Muscle of leg (tissue), 11 donors: ENCODE measurements around the gene MROH9. TPM values are rescaled to one million over a fixed set of nuclear protein-coding genes. Genes with fewer than 3 reads are reported as not detected.

ENCODE experiments used
- DNase-seq: peaks from one replicate; pipeline ENCODE4 v3.0.0; 2013
- H3K27ac ChIP-seq: one replicate; pipeline ENCODE4 v1.5.1; 2013; ENCODE audit warnings: mild to moderate bottlenecking, low read length, control low read depth
- H3K27me3 ChIP-seq: one replicate; pipeline ENCODE4 v1.6.1; 2013; ENCODE audit warnings: low read length; ENCODE audit not compliant: control insufficient read depth, insufficient read depth
- H3K36me3 ChIP-seq: one replicate; pipeline ENCODE4 v1.6.1; 2013; ENCODE audit warnings: low read length; ENCODE audit not compliant: control insufficient read depth, insufficient read depth
- H3K4me1 ChIP-seq: one replicate; pipeline ENCODE4 v1.6.1; 2013; ENCODE audit warnings: low read length; ENCODE audit not compliant: control insufficient read depth, insufficient read depth
- H3K4me3 ChIP-seq: one replicate; pipeline ENCODE4 v1.5.1; 2013; ENCODE audit warnings: low read length, control low read depth
- H3K9me3 ChIP-seq: replicated peaks from 2 replicates; pipeline ENCODE4 v1.6.1; 2013; ENCODE audit warnings: low read depth, low read length; ENCODE audit not compliant: control insufficient read depth
- WGBS: methylation state at CpG from one replicate; pipeline ENCODE4 v1.1.5; 2013; ENCODE audit warnings: missing lambda C conversion rate; ENCODE audit not compliant: insufficient coverage; 5-methylcytosine and 5-hydroxymethylcytosine counted together
- polyA plus RNA-seq, 8 donors: library from polyadenylated mRNA; unstranded; fragments of 120-200 nt; gene quantifications; one replicate each; pipeline versions ENCODE4 v1.2.1 to v1.2.3, GENCODE V29; 2013; ENCODE audit warnings: inconsistent platforms in 1 of 8, low replicate concordance in 1 of 8; ENCODE audit not compliant: insufficient read length in 8 of 8, insufficient read depth in 1 of 8
- total RNA-seq: library from RNA; stranded (reverse); fragments of 120-200 nt; gene quantifications from one replicate; pipeline ENCODE4 v1.2.4, GENCODE V29; 2013

MROH9 gene
- total and polyA plus RNA-seq, 9 donors, result 0.04 to 0.09 (median 0.07) TPM; not detected in 3

DNA sequence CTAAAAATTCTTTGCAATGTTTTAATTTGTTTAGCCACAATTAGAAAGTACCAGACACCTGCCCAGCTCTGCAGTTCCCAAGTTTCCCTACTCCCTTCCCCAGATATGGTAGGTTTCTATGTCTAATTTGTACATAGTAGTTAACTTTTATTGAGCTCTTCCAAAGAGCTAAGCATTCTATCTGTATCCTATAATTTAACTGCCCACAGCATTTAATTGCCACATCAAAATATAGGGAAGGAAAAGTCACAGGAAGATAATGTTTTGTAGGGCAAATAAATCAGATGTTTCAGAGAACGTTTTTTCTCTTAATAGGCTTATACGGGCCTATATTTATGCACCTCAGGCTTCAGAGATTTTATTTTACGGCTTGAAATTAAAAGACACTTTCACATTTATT is 139.7 kb downstream of the MROH9 start:
- no peaks in the 10 kb centered on the region for H3K36me3 ChIP-seq
- WGBS, result no CpG with 5 or more reads among the region's 3 CpGs
- H3K4me1 ChIP-seq, result no peaks in the 10 kb centered on the region
- no peak overlapping the region for H3K4me3 ChIP-seq
- H3K27me3 ChIP-seq, result no peaks in the 10 kb centered on the region
- DNase-seq, result no peak
- H3K27ac ChIP-seq, result no peak overlapping the region
- no peaks in the 10 kb centered on the region for H3K9me3 ChIP-seq

DNA sequence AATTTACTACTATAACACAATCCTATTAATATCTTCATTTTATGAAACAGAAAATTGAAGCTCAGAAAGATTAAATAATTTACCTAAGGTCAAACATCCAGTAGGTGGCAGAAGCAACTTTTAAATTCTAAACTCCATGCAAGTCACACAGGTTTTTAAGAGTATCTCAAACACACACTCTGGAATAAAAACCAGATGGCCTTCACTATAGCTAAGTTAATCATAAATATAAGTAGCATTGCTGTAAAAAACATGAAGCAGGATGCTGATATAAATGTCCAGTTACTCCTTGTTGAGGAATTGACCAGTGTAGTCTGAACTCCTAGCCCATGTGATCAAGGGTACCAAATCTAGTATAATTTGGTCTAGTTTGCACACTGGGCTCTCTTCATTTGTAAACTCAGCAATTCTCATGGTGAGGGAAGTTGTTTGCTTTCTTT is 146.0 kb downstream of the MROH9 start:
- peaks cover 2% of the 10 kb centered on the region for H3K4me1 ChIP-seq
- peak; percentile 83 for DNase-seq
- no peaks in the 10 kb centered on the region for H3K36me3 ChIP-seq
- H3K27ac ChIP-seq, result peak overlapping the region; percentile 72
- no peaks in the 10 kb centered on the region for H3K9me3 ChIP-seq
- no peaks in the 10 kb centered on the region for H3K27me3 ChIP-seq
- H3K4me3 ChIP-seq, result no peak overlapping the region

DNA sequence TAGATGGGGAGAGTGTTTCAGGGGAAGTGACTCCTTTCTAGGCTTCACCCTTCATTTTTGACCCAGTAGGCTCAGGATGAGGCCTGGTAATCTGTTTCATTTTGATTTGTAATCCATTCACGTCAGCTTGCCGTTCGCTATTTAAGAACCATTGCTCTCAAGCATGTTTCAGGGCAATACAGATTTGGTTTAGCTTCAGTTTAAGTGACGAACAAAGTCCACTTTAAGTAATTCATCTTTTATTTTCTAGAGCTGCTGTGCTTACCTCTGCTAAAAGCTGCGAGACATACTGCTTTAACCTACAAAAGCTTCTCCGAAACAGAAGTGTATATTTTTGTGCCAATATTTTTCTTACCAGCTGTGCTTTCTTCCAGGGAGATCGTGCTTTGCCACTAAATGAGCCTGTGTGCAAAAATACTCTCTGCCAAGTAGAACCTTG is 146.4 kb downstream of the MROH9 start:
- no peaks in the 10 kb centered on the region for H3K36me3 ChIP-seq
- peaks cover 2% of the 10 kb centered on the region for H3K4me1 ChIP-seq
- peak overlapping the region; percentile 72 for H3K27ac ChIP-seq
- H3K27me3 ChIP-seq, result no peaks in the 10 kb centered on the region
- H3K4me3 ChIP-seq, result no peak overlapping the region
- 47% methylated on average over 2 of the region's 7 CpGs for WGBS
- DNase-seq, result peak; percentile 40
- H3K9me3 ChIP-seq, result no peaks in the 10 kb centered on the region

DNA sequence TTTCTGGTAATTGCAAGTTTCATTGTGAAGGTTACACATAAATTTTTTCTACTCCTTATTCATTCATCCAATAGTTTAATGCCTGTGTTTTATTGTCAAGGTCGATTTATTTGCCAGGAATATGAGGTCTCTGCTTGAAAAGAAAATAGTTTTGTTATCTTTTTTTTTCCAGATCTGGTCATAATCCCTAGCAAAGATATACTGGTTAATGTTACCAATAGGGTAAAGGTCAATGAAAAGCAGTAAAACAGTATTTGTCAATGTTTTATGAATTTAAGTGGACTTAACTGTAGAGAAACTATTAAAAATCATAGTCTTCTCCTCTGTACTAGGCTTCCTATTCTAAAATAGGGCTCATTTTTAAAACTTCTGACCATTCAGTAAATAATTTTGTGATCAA is 147.3 kb downstream of the MROH9 start:
- Histone ChIP-seq H3K4me1 (peaks cover 2% of the 10 kb centered on the region), H3K27ac (no peak overlapping the region)
- no peak for DNase-seq

DNA sequence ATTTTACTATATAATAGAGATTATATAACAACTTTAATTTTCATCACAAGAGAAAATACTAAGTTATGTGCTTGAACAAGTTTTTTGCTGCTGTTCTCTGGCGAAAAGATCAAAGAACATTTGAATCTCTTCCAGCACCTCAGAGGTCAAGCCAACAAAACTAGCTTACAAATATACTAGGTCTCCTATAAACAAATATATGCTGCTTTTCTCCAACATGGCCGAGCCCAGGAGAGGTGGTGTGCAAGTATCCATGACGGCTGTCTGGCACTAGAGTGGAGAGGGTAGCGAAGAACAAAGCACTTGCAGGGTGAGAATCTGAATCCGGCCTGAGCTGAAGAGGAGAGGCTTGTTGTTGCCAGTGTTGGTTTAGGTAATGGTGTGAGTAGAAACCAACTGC is 147.9 kb downstream of the MROH9 start:
- 93% methylated on average over 3 of the region's 5 CpGs for WGBS
- no peaks in the 10 kb centered on the region for H3K36me3 ChIP-seq
- no peak overlapping the region for H3K27ac ChIP-seq
- no peaks in the 10 kb centered on the region for H3K27me3 ChIP-seq
- no peaks in the 10 kb centered on the region for H3K9me3 ChIP-seq
- peaks cover 2% of the 10 kb centered on the region for H3K4me1 ChIP-seq
- no peak overlapping the region for H3K4me3 ChIP-seq
- peak; percentile 20 for DNase-seq

More for the DNA sequence above, 147.3 kb downstream of the MROH9 start:
- Histone ChIP-seq H3K36me3 (no peaks in the 10 kb centered on the region), H3K9me3 (no peaks in the 10 kb centered on the region), H3K27me3 (no peaks in the 10 kb centered on the region), H3K4me3 (no peak overlapping the region)
- no CpG with 5 or more reads among the region's 1 CpG for WGBS

DNA sequence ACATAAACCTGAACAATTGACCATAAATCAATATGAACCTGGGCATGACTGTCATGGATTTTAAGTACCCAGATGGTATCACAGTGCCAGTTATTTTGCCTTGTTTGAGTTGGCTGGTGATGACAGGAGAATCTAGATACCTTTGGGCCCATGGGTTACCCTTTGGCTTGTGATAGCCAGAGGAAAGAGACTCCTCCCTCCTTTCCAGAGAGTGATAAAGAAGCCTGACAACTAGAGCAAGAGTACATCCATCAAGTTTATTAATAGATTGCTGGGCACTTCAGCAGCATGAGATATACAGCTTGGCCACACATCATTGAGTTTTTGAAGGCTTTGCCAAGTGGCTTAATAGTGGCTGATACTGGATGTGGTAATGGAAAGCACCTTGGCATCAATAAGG is 148.8 kb downstream of the MROH9 start:
- no peaks in the 10 kb centered on the region for H3K36me3 ChIP-seq
- no peak overlapping the region for H3K27ac ChIP-seq
- no peaks in the 10 kb centered on the region for H3K9me3 ChIP-seq
- H3K4me3 ChIP-seq, result no peak overlapping the region
- DNase-seq, result no peak
- H3K27me3 ChIP-seq, result no peaks in the 10 kb centered on the region
- H3K4me1 ChIP-seq, result peaks cover 2% of the 10 kb centered on the region

DNA sequence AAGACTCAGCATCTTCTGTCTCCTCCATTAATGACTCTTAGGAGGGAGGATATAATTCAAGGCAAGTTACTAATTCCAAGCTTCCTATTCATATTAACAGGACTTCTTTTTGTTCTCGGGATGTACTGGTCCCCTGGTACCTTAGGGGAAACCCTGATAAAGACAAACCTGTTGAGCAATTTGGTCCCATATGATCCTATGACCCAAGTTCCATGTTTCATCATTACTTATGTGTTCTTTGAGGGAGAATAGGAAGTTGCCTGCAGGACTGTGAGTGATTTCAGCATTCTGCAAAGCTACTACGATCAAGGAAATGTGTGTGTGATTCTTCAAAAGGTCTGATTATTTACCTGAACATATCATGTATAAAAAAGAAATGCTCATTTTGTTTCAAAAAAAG is 149.5 kb downstream of the MROH9 start:
- no peaks in the 10 kb centered on the region for H3K36me3 ChIP-seq
- H3K4me1 ChIP-seq, result peaks cover 2% of the 10 kb centered on the region
- no peak overlapping the region for H3K27ac ChIP-seq
- no peaks in the 10 kb centered on the region for H3K27me3 ChIP-seq
- H3K4me3 ChIP-seq, result no peak overlapping the region
- WGBS, result no CpG with 5 or more reads among the region's 2 CpGs
- H3K9me3 ChIP-seq, result no peaks in the 10 kb centered on the region
- DNase-seq, result no peak

DNA sequence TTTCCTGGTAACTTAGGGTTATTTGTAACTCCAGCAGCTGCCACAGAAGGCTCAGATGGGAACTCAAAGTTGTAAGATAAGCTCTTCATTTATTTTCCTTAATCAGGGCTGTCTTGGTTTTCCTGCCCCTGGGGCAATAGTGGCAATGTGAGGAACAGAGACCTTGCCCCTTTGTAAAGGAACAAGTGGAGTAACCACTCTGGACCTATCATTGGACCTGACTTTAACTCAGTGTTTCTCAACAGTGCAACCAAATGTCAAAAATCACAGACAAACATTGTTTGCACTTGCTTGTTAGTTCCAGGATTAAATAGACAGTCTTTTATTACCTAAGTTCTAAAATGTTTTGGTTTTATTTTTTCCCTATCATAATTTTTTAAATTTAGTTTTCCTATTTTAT is 152.6 kb downstream of the MROH9 start:
- Histone ChIP-seq H3K36me3 (no peaks in the 10 kb centered on the region), H3K27ac (no peak overlapping the region), H3K9me3 (no peaks in the 10 kb centered on the region), H3K4me1 (no peaks in the 10 kb centered on the region), H3K4me3 (no peak overlapping the region), H3K27me3 (no peaks in the 10 kb centered on the region)
- no peak for DNase-seq

DNA sequence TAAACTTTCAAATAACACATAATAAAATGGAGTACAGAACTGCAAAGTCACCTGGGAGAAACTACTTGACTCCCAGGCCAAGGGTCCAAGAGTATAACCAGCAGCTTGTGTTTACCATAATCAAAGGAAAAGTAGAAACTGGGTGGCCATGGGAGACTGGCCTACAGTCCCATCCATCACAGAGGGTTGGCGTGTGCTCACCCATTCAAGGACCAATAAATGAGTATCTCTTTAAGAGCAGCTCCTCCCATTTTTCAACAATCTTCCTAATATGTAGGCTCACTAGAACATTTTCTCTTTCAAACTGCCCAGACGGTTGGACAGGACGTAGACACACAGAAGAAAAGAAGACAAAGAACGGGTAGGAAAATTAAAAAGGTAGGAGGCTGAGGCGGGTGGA is 155.3 kb downstream of the MROH9 start, which contains the start of gene FMO3:
TSS of gene FMO3 (plus strand) at position 302 of the 400 bp plus-strand sequence. CDS start 1,754 bp downstream, outside the sequence.
- H3K27me3 ChIP-seq, result no peaks in the 10 kb centered on the region
- no peak within 1 kb of the TSS for H3K4me3 ChIP-seq
- WGBS, result no CpG with 5 or more reads among the region's 5 CpGs
- H3K36me3 ChIP-seq, result no peaks in the 10 kb centered on the region
- no peak for DNase-seq
- H3K4me1 ChIP-seq, result no peaks in the 10 kb centered on the region
- no peaks in the 10 kb centered on the region for H3K9me3 ChIP-seq
- H3K27ac ChIP-seq, result no peak within 1 kb of the TSS

DNA sequence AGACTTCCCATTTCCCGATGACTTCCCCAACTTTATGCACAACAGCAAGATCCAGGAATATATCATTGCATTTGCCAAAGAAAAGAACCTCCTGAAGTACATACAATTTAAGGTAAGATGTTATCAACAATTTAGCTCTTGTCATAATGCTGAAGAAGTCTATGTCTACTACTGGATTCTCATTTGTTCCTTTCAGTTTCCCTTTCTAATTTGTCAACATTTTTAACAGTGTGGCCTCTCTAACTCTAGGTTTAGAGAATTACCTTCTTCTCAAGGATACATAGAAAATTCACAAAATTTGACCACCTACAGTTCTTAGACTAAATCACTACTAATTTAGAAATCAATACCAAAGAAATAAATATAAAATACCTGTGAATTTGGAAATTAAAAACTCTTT is 168.5 kb downstream of the MROH9 start:
- no peaks in the 10 kb centered on the region for H3K36me3 ChIP-seq
- WGBS, result no CpG with 5 or more reads among the region's 1 CpG
- H3K4me3 ChIP-seq, result no peak overlapping the region
- no peak for DNase-seq
- no peaks in the 10 kb centered on the region for H3K9me3 ChIP-seq
- no peaks in the 10 kb centered on the region for H3K27me3 ChIP-seq
- H3K27ac ChIP-seq, result no peak overlapping the region
- H3K4me1 ChIP-seq, result no peaks in the 10 kb centered on the region

DNA sequence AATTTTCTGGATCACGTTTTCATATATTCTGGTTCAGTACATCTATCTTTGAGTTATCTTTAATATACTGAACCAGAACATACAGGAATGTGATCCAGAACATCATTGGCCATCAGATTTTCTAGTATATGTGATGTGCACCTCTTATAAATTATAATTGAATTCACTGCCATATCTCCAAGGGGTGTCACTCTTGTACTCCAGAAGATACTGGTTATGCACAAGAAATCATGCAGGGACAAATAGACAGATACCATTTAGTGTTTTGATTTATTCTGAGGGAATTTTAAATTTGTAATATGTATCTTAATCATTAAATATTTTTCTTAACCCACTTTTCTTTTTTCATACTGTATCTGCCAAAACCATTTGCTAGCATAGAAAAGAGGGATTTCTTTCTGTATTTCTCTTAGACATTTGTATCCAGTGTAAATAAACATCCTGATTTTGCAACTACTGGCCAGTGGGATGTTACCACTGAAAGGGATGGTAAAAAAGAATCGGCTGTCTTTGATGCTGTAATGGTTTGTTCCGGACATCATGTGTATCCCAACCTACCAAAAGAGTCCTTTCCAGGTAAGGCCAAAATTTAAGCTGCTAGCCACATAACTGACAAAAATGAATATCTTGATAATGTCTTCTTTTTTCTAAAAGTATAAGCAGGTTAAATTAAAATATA is 172.1 kb downstream of the MROH9 start:
- DNase-seq, result peak; percentile 53
- no CpG with 5 or more reads among the region's 3 CpGs for WGBS
- H3K27ac ChIP-seq, result no peak overlapping the region
- H3K36me3 ChIP-seq, result no peaks in the 10 kb centered on the region
- H3K9me3 ChIP-seq, result no peaks in the 10 kb centered on the region
- no peaks in the 10 kb centered on the region for H3K27me3 ChIP-seq
- H3K4me3 ChIP-seq, result no peak overlapping the region
- peaks cover 3% of the 10 kb centered on the region for H3K4me1 ChIP-seq
